EL (cell line): ENCODE results near the gene FNDC10.
A peak's percentile ranks its signal among the peaks of the same experiment; 100 is the strongest.
"Not testable (repeated sequence)": the region's sequence is repeated elsewhere in the genome, so short reads cannot be mapped to it uniquely, and the experiment has no call there.

Source experiments
- DNase-seq: peaks from one replicate; pipeline ENCODE4 v3.0.0-alpha.2; 2016

The FNDC10 gene

GRCh38 chr1:1562556-1563195 lies 37.3 kb downstream of the FNDC10 start:
- DNase-seq: no peak

- DNase-seq: no peak
These were observed 38.0 kb downstream of the FNDC10 start for GRCh38 chr1:1561801-1562470.

- no peak for DNase-seq
These were observed 39.8 kb downstream of the FNDC10 start for GRCh38 chr1:1560178-1560577.

GRCh38 chr1:1559066-1559465 lies 40.9 kb downstream of the FNDC10 start:
- DNase-seq: no peak

GRCh38 chr1:1558591-1558990 lies 41.3 kb downstream of the FNDC10 start:
- DNase-seq: no peak

- not testable (repeated sequence) for DNase-seq
These were observed 42.2 kb downstream of the FNDC10 start for GRCh38 chr1:1557688-1558087.

GRCh38 chr1:1556961-1557360 lies 43.0 kb downstream of the FNDC10 start:
- DNase-seq: not testable (repeated sequence)

GRCh38 chr1:1556505-1556904 lies 43.4 kb downstream of the FNDC10 start:
- no peak for DNase-seq

- peak; percentile 77 for DNase-seq
These were observed 44.7 kb downstream of the FNDC10 start for GRCh38 chr1:1554926-1555915.

GRCh38 chr1:1554550-1554925 lies 45.4 kb downstream of the FNDC10 start:
- no peak for DNase-seq

- DNase-seq: no peak
These were observed 46.0 kb downstream of the FNDC10 start for GRCh38 chr1:1553821-1554494.

GRCh38 chr1:1552263-1552639 lies 47.7 kb downstream of the FNDC10 start:
- DNase-seq: no peak

GRCh38 chr1:1551524-1552262 lies 48.2 kb downstream of the FNDC10 start:
- DNase-seq: no peak

- DNase-seq: peak; percentile 31
These were observed 49.1 kb downstream of the FNDC10 start for GRCh38 chr1:1550591-1551432.

GRCh38 chr1:1550087-1550486 lies 49.8 kb downstream of the FNDC10 start:
- DNase-seq: no peak

- no peak for DNase-seq
These were observed 51.3 kb downstream of the FNDC10 start for GRCh38 chr1:1548591-1548990.
